ENCODE results near the gene TNXB.

The TNXB gene

DNA sequence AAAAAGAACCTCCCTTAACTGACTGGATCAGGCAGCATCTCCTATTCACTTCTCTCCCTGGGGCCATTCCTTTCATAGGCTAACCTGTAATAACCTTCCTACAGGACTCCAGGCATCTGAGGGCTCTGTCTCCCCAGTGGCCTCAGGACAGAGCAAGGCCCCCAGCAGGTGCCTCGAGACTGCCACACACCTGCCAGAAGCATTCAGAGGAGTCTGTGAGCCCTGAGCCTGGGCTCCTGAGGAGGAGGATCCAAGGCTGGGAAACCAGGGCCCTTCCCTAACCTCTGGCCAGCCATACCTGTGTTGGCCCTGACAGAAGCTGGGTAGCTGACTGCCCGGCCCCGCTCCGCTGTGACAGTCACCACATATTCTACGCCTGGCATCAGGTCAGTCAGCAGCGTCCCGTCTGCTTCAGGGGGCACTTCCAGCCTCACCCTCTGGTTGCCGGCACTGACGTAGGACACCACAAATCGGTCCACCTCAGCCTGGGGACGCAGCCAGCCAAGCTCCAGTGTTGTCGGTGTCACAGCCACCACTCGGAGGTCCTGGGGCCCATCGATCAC, 20.6 kb downstream of the TNXB start:
- Histone ChIP-seq H2BK12ac (ENCODE audit: low read length) (no peak overlapping the region), H3K18ac (ENCODE audit: low read length) (peak overlapping the region; percentile 44), H2BK120ac (ENCODE audit: low read depth, low read length) (no peak overlapping the region)

DNA sequence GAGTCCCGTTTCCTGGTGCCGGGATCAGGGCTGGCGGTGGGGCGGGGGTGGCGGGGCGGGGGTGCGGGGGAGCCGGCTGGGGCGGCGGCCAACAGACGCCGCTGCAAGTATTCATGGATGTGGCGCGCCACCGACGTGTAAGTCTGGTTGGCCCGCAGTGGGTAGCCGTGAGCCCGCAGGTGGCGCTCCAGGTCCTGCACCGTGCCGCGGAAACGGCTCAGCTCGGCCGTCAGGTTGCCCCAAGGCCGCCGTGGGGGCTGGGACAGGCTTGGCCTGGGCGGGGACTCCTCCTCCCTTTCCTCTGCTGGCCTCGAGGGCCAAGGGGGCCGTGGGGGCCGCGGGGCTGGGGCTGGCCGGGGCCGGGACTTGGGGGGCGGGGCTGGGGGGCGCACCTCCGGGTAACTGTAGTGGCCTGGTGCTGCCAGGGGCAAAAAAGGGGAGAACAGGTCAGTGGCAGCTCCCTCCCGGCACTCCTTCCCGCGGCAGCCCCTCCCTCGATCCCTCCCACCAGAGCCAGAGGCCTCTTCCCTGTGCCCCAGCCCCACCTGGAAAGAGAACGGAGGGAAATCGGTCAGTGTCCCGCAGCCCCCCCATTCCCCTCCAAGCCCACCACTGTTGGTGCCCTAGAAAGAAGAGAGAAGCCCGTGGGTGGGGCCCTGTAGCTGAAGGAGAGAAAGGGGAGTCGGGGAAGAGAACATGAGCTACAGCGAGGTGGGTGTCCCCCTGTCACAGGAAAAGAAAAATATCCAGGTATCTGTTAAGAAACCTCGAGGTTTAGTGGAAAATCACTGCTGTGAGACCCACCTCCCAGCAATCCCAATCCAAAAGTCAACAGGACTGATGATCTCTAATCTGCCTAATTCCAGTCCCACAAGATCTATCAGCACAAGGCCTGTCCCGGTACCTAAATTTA, 21.3 kb downstream of the TNXB start:
- DNase-seq (ENCODE audit: low spot score): peak; percentile 56
- Histone ChIP-seq H4K91ac (ENCODE audit: low read depth, low read length, poor library complexity) (no peak overlapping the region), H2BK12ac (ENCODE audit: low read length) (no peak overlapping the region), H2BK120ac (ENCODE audit: low read depth, low read length) (no peak overlapping the region), H3K4me1 (ENCODE audit: control insufficient read depth in 2 of 2, insufficient read depth in 1 of 2, low read depth in 1 of 2, low read length in 2 of 2) (no peaks in the 10 kb centered on the region), H3K9ac (ENCODE audit: low read depth, low read length, poor library complexity) (no peak overlapping the region), H3K36me3 (replicated peaks in 1 of 2; ENCODE audit: control insufficient read depth in 2 of 2, insufficient read depth in 2 of 2, low read length in 2 of 2) (no peaks in the 10 kb centered on the region), H3K18ac (ENCODE audit: low read length) (peak overlapping the region; percentile 94), H2BK5ac (ENCODE audit: low read length) (peak overlapping the region; percentile 56), H3K79me1 (ENCODE audit: low read depth, low read length) (no peaks in the 10 kb centered on the region), H2AFZ (ENCODE audit: low read length) (peak overlapping the region; percentile 72), H3K14ac (ENCODE audit: low read length) (no peak overlapping the region), H3K23ac (ENCODE audit: low read depth, low read length, poor library complexity) (peak overlapping the region; percentile 87), H3K9me3 (replicated peaks in 1 of 2; ENCODE audit: control insufficient read depth in 2 of 2, insufficient read depth in 1 of 2, low read depth in 1 of 2, low read length in 2 of 2) (no peaks in the 10 kb centered on the region), H3K4me3 (ENCODE audit: low read length in 2 of 2) (no peak overlapping the region), H3K27me3 (ENCODE audit: control insufficient read depth in 3 of 3, insufficient read depth in 3 of 3, low read depth in 1 of 3, low read length in 3 of 3) (peaks cover 0 to 57% (median 8%) of the 10 kb centered on the region in 3 experiments), H3K4me2 (ENCODE audit: insufficient read depth, low read length, poor library complexity, severe bottlenecking) (peak overlapping the region; percentile 55), H4K8ac (ENCODE audit: low read depth, low read length) (no peak overlapping the region), H3K27ac (replicated peaks; ENCODE audit: low read length) (no peak overlapping the region), H3K4ac (ENCODE audit: low read length) (no peak overlapping the region), H2AK5ac (ENCODE audit: low read depth, low read length) (peak overlapping the region; percentile 91), H2BK15ac (ENCODE audit: low read length) (peak overlapping the region; percentile 49)
- no CpG with 5 or more reads among the region's 50 CpGs for WGBS, 2 donors (ENCODE audit: extremely low coverage in 2 of 2, insufficient read length in 2 of 2, insufficient replicate concordance in 1 of 2)

More for the DNA sequence above, 20.6 kb downstream of the TNXB start:
- Histone ChIP-seq H3K79me1 (ENCODE audit: low read depth, low read length) (no peaks in the 10 kb centered on the region), H2AFZ (ENCODE audit: low read length) (no peak overlapping the region), H3K27me3 (ENCODE audit: control insufficient read depth in 3 of 3, insufficient read depth in 3 of 3, low read depth in 1 of 3, low read length in 3 of 3) (peaks cover 0 to 52% (median 8%) of the 10 kb centered on the region in 3 experiments), H3K4me1 (ENCODE audit: control insufficient read depth in 2 of 2, insufficient read depth in 1 of 2, low read depth in 1 of 2, low read length in 2 of 2) (no peaks in the 10 kb centered on the region), H4K91ac (ENCODE audit: low read depth, low read length, poor library complexity) (no peak overlapping the region), H3K4me3 (ENCODE audit: low read length in 2 of 2) (no peak overlapping the region), H3K27ac (replicated peaks; ENCODE audit: low read length) (no peak overlapping the region), H2AK5ac (ENCODE audit: low read depth, low read length) (peak overlapping the region; percentile 79), H3K9me3 (replicated peaks in 1 of 2; ENCODE audit: control insufficient read depth in 2 of 2, insufficient read depth in 1 of 2, low read depth in 1 of 2, low read length in 2 of 2) (no peaks in the 10 kb centered on the region), H3K14ac (ENCODE audit: low read length) (no peak overlapping the region), H2BK15ac (ENCODE audit: low read length) (peak overlapping the region; percentile 52), H3K4me2 (ENCODE audit: insufficient read depth, low read length, poor library complexity, severe bottlenecking) (no peak overlapping the region), H3K36me3 (replicated peaks in 1 of 2; ENCODE audit: control insufficient read depth in 2 of 2, insufficient read depth in 2 of 2, low read length in 2 of 2) (no peaks in the 10 kb centered on the region), H4K8ac (ENCODE audit: low read depth, low read length) (no peak overlapping the region), H3K9ac (ENCODE audit: low read depth, low read length, poor library complexity) (peak overlapping the region; percentile 78), H2BK5ac (ENCODE audit: low read length) (no peak overlapping the region), H3K23ac (ENCODE audit: low read depth, low read length, poor library complexity) (peak overlapping the region; percentile 98), H3K4ac (ENCODE audit: low read length) (no peak overlapping the region)
- WGBS, 2 donors (ENCODE audit: extremely low coverage in 2 of 2, insufficient read length in 2 of 2, insufficient replicate concordance in 1 of 2): no CpG with 5 or more reads among the region's 14 CpGs
- DNase-seq (ENCODE audit: low spot score): no peak

DNA sequence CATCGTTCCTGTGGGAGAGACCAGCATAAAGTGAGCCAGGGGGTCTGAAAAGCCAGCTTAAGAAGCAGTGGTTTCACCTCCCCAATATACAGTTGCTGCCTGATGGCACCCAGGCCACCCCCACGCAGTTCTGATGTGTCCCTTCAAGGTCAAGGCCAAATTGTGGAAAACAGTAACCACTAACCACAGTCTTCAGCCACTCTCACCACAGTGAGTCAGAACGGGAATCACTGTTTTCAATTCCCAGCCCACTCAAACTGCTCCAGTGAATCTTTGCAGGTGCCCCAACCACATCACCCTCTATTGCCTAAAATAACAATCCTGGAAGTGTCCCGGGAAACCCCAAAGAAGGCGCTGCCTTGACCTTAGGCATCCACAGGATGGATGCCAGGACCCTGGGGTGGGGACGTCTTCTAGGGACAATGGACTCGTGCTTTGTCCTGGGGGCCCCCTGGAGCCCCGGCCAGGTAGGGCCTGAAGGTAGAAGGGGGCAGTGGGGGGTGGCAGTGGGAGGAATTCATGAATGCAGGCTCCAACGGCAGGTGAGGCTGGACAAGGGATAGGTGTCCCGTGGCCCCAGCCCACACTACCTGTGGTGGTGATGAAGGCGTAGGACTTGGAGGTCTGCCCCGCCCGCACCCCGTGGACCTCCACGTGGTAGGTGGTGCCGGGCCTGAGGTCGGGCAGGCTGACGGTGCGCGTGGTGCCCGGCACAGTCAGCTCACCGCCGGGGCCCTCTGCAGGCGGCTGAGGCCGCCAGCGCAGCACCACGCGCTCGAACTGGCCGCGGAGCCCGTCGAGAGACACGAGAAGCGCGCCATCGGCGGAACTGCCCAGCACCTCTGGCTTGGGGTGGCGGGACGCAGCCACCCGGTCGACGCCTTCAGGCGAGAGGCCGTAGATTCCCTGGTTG, 22.2 kb downstream of the TNXB start:
- peak overlapping the region; percentile 49 for H2BK15ac ChIP-seq (ENCODE audit: low read length)
- H2AFZ ChIP-seq (ENCODE audit: low read length): no peak overlapping the region
- no peak overlapping the region for H3K9ac ChIP-seq (ENCODE audit: low read depth, low read length, poor library complexity)
- no peaks in the 10 kb centered on the region for H3K9me3 ChIP-seq (replicated peaks in 1 of 2; ENCODE audit: control insufficient read depth in 2 of 2, insufficient read depth in 1 of 2, low read depth in 1 of 2, low read length in 2 of 2)
- no peak overlapping the region for H4K8ac ChIP-seq (ENCODE audit: low read depth, low read length)
- no peaks in the 10 kb centered on the region for H3K36me3 ChIP-seq (replicated peaks in 1 of 2; ENCODE audit: control insufficient read depth in 2 of 2, insufficient read depth in 2 of 2, low read length in 2 of 2)
- H3K79me1 ChIP-seq (ENCODE audit: low read depth, low read length): no peaks in the 10 kb centered on the region
- peaks cover 0 to 63% (median 8%) of the 10 kb centered on the region in 3 experiments for H3K27me3 ChIP-seq (ENCODE audit: control insufficient read depth in 3 of 3, insufficient read depth in 3 of 3, low read depth in 1 of 3, low read length in 3 of 3)
- peak overlapping the region; percentile 22 for H2BK12ac ChIP-seq (ENCODE audit: low read length)
- H3K4me2 ChIP-seq (ENCODE audit: insufficient read depth, low read length, poor library complexity, severe bottlenecking): peak overlapping the region; percentile 55
- peak overlapping the region; percentile 91 for H2AK5ac ChIP-seq (ENCODE audit: low read depth, low read length)
- H3K14ac ChIP-seq (ENCODE audit: low read length): no peak overlapping the region
- H4K91ac ChIP-seq (ENCODE audit: low read depth, low read length, poor library complexity): no peak overlapping the region
- no peak overlapping the region for H2BK120ac ChIP-seq (ENCODE audit: low read depth, low read length)
- no peak for DNase-seq (ENCODE audit: low spot score)
- peak overlapping the region in 1 of 2 donors; percentile 46 for H3K4me3 ChIP-seq (ENCODE audit: low read length in 2 of 2)
- H2BK5ac ChIP-seq (ENCODE audit: low read length): peak overlapping the region; percentile 56
- no peaks in the 10 kb centered on the region for H3K4me1 ChIP-seq (ENCODE audit: control insufficient read depth in 2 of 2, insufficient read depth in 1 of 2, low read depth in 1 of 2, low read length in 2 of 2)
- peak overlapping the region; percentile 94 for H3K18ac ChIP-seq (ENCODE audit: low read length)
- no peak overlapping the region for H3K27ac ChIP-seq (replicated peaks; ENCODE audit: low read length)
- WGBS, 2 donors (ENCODE audit: extremely low coverage in 2 of 2, insufficient read length in 2 of 2, insufficient replicate concordance in 1 of 2): no CpG with 5 or more reads among the region's 45 CpGs
- no peak overlapping the region for H3K23ac ChIP-seq (ENCODE audit: low read depth, low read length, poor library complexity)
- H3K4ac ChIP-seq (ENCODE audit: low read length): no peak overlapping the region

Data from neuronal stem cell (in vitro differentiated cells).